ENCODE data around the gene MAGI2. TPM values are rescaled to one million over a fixed set of nuclear protein-coding genes. Genes with fewer than 3 reads are reported as not detected.

The MAGI2 gene
- total RNA-seq, 1 donor from 2014 or later = 5.4 TPM

- FAIRE-seq = no peak
- no peak overlapping the region for H3K4me3 ChIP-seq (ENCODE audit: insufficient read depth, low read depth, low read length)
- H3K4me3 Mint-ChIP-seq (ENCODE audit: unreplicated experiment) = no peak overlapping the region
These were observed 1278.0 kb downstream of the MAGI2 start for GRCh38 chr7:78175330-78176100.

DNA sequence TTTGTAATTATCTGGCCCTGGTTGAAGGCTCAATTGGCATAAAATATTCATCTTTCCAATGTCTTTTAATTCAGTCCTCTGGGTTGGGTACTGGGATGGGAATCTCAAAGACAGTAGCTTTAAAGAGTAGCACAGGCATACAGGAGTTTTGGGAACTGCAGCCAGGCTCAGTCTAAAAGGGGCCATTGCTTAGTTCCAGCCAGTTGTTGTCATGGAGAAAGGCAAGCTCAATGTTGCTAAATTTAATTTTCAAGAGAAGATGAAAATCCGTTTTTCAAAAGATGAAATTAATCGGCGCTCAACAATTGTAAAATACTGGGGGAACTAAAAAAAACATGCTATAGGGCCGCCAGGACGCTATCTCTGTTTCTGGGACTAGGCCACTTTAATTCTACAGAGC lies 1279.8 kb downstream of the MAGI2 start:
- H3K27me3 Mint-ChIP-seq (ENCODE audit: low read depth, unreplicated experiment) = no peaks in the 10 kb centered on the region
- H3K36me3 Mint-ChIP-seq (ENCODE audit: low read depth, unreplicated experiment) = no peaks in the 10 kb centered on the region
- Histone ChIP-seq H3K4me2 (ENCODE audit: low read length) (no peak overlapping the region), H3K36me3 (ENCODE audit: insufficient read depth, low read length) (no peaks in the 10 kb centered on the region), H4K20me1 (ENCODE audit: insufficient read depth, low read length) (no peaks in the 10 kb centered on the region), H3K4me3 (ENCODE audit: insufficient read depth, low read depth, low read length) (no peak overlapping the region), H3K4me1 (ENCODE audit: insufficient read depth, low read length) (no peaks in the 10 kb centered on the region), H2AFZ (ENCODE audit: low read depth, low read length) (no peak overlapping the region), H3K9me3 (ENCODE audit: insufficient read depth, low read depth, low read length) (no peaks in the 10 kb centered on the region), H3K9ac (ENCODE audit: low read length) (no peak overlapping the region), H3K27ac (ENCODE audit: low read depth, low read length) (no peak overlapping the region), H3K27me3 (ENCODE audit: insufficient read depth, low read length) (no peaks in the 10 kb centered on the region), H3K79me2 (ENCODE audit: insufficient read depth, low read length) (no peaks in the 10 kb centered on the region)
- H3K9me3 Mint-ChIP-seq (ENCODE audit: unreplicated experiment) = no peaks in the 10 kb centered on the region
- TF ChIP-seq, protein P1, sequence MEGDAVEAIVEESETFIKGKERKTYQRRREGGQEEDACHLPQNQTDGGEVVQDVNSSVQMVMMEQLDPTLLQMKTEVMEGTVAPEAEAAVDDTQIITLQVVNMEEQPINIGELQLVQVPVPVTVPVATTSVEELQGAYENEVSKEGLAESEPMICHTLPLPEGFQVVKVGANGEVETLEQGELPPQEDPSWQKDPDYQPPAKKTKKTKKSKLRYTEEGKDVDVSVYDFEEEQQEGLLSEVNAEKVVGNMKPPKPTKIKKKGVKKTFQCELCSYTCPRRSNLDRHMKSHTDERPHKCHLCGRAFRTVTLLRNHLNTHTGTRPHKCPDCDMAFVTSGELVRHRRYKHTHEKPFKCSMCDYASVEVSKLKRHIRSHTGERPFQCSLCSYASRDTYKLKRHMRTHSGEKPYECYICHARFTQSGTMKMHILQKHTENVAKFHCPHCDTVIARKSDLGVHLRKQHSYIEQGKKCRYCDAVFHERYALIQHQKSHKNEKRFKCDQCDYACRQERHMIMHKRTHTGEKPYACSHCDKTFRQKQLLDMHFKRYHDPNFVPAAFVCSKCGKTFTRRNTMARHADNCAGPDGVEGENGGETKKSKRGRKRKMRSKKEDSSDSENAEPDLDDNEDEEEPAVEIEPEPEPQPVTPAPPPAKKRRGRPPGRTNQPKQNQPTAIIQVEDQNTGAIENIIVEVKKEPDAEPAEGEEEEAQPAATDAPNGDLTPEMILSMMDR (IDR thresholded peaks at IDR 0.05; ENCODE audit: insufficient read depth, low read depth, low read length) = no peak
- TF ChIP-seq EZH2 (IDR thresholded peaks at IDR 0.05; ENCODE audit: insufficient read depth, low read length) = no peak
- DNase-seq (ENCODE audit: low read depth) (no peak), FAIRE-seq (no peak)
- no peak overlapping the region for H3K4me3 Mint-ChIP-seq (ENCODE audit: unreplicated experiment)
- H3K27ac Mint-ChIP-seq (ENCODE audit: unreplicated experiment) = no peak overlapping the region
- H3K4me1 Mint-ChIP-seq (ENCODE audit: low read depth, unreplicated experiment) = peaks cover 2% of the 10 kb centered on the region

More at GRCh38 chr7:78175330-78176100, 1278.0 kb downstream of the MAGI2 start:
- DNase-seq (ENCODE audit: low read depth) = no peak
- H3K36me3 Mint-ChIP-seq (ENCODE audit: low read depth, unreplicated experiment) = no peaks in the 10 kb centered on the region
- no peak overlapping the region for H3K27ac Mint-ChIP-seq (ENCODE audit: unreplicated experiment)
- H3K9ac ChIP-seq (ENCODE audit: low read length) = no peak overlapping the region
- peaks cover 3% of the 10 kb centered on the region for H3K4me1 Mint-ChIP-seq (ENCODE audit: low read depth, unreplicated experiment)
- H3K27ac ChIP-seq (ENCODE audit: low read depth, low read length) = no peak overlapping the region
- no peaks in the 10 kb centered on the region for H3K9me3 ChIP-seq (ENCODE audit: insufficient read depth, low read depth, low read length)
- TF ChIP-seq, protein P1 (IDR thresholded peaks at IDR 0.05; ENCODE audit: insufficient read depth, low read depth, low read length) = no peak
- TF ChIP-seq EZH2 (IDR thresholded peaks at IDR 0.05; ENCODE audit: insufficient read depth, low read length) = no peak
- H3K4me2 ChIP-seq (ENCODE audit: low read length) = no peak overlapping the region
- H3K79me2 ChIP-seq (ENCODE audit: insufficient read depth, low read length) = no peaks in the 10 kb centered on the region
- H3K27me3 Mint-ChIP-seq (ENCODE audit: low read depth, unreplicated experiment) = no peaks in the 10 kb centered on the region
- no peaks in the 10 kb centered on the region for H3K36me3 ChIP-seq (ENCODE audit: insufficient read depth, low read length)
- H3K4me1 ChIP-seq (ENCODE audit: insufficient read depth, low read length) = no peaks in the 10 kb centered on the region
- H3K27me3 ChIP-seq (ENCODE audit: insufficient read depth, low read length) = no peaks in the 10 kb centered on the region
- no peak overlapping the region for H2AFZ ChIP-seq (ENCODE audit: low read depth, low read length)
- no peaks in the 10 kb centered on the region for H4K20me1 ChIP-seq (ENCODE audit: insufficient read depth, low read length)
- no peaks in the 10 kb centered on the region for H3K9me3 Mint-ChIP-seq (ENCODE audit: unreplicated experiment)

Data from astrocyte (in vitro differentiated cells and primary cell).